IPS-15b (cell line): ENCODE results near the gene SPSB1.

ENCODE experiments used
- H3K27me3 ChIP-seq: one replicate; pipeline ENCODE4 v1.6.1; 2013; ENCODE audit warnings: low read length; ENCODE audit not compliant: control insufficient read depth, insufficient read depth
- H3K36me3 ChIP-seq: one replicate; pipeline ENCODE4 v1.6.1; 2013; ENCODE audit warnings: low read length; ENCODE audit not compliant: control insufficient read depth, insufficient read depth
- H3K4me1 ChIP-seq: one replicate; pipeline ENCODE4 v1.6.1; 2013; ENCODE audit warnings: mild to moderate bottlenecking, low read length; ENCODE audit not compliant: control insufficient read depth, insufficient read depth
- H3K4me3 ChIP-seq: one replicate; pipeline ENCODE4 v1.5.1; 2013; ENCODE audit warnings: low read depth, low read length
- H3K9ac ChIP-seq: one replicate; pipeline ENCODE4 v1.6.1; 2013; ENCODE audit warnings: low read depth, mild to moderate bottlenecking, low read length
- H3K9me3 ChIP-seq: one replicate; pipeline ENCODE4 v1.6.1; 2013; ENCODE audit warnings: mild to moderate bottlenecking, low read length; ENCODE audit not compliant: control insufficient read depth, insufficient read depth

Gene SPSB1

GRCh38 chr1:9401080-9401453, 108.4 kb downstream of the SPSB1 start:
- Histone ChIP-seq H3K9ac (no peak overlapping the region), H3K36me3 (no peaks in the 10 kb centered on the region), H3K4me3 (no peak overlapping the region), H3K9me3 (no peaks in the 10 kb centered on the region), H3K4me1 (no peaks in the 10 kb centered on the region), H3K27me3 (no peaks in the 10 kb centered on the region)

GRCh38 chr1:9402256-9402616, 109.5 kb downstream of the SPSB1 start:
- no peak overlapping the region for H3K9ac ChIP-seq

GRCh38 chr1:9402717-9403225, 110.1 kb downstream of the SPSB1 start:
- Histone ChIP-seq H3K9ac (no peak overlapping the region), H3K9me3 (no peaks in the 10 kb centered on the region), H3K4me1 (no peaks in the 10 kb centered on the region)

More at GRCh38 chr1:9402256-9402616, 109.5 kb downstream of the SPSB1 start:
- Histone ChIP-seq H3K36me3 (no peaks in the 10 kb centered on the region), H3K4me1 (no peaks in the 10 kb centered on the region), H3K4me3 (no peak overlapping the region), H3K27me3 (no peaks in the 10 kb centered on the region), H3K9me3 (no peaks in the 10 kb centered on the region)

GRCh38 chr1:9404117-9404914, 111.6 kb downstream of the SPSB1 start:
- Histone ChIP-seq H3K27me3 (no peaks in the 10 kb centered on the region), H3K9ac (no peak overlapping the region), H3K36me3 (no peaks in the 10 kb centered on the region), H3K4me1 (no peaks in the 10 kb centered on the region), H3K9me3 (no peaks in the 10 kb centered on the region), H3K4me3 (no peak overlapping the region)

More at GRCh38 chr1:9402717-9403225, 110.1 kb downstream of the SPSB1 start:
- H3K36me3 ChIP-seq: no peaks in the 10 kb centered on the region
- H3K27me3 ChIP-seq: no peaks in the 10 kb centered on the region
- no peak overlapping the region for H3K4me3 ChIP-seq

GRCh38 chr1:9406111-9406510, 113.4 kb downstream of the SPSB1 start:
- no peaks in the 10 kb centered on the region for H3K27me3 ChIP-seq
- no peaks in the 10 kb centered on the region for H3K9me3 ChIP-seq
- H3K4me1 ChIP-seq: no peaks in the 10 kb centered on the region
- H3K36me3 ChIP-seq: no peaks in the 10 kb centered on the region
- no peak overlapping the region for H3K9ac ChIP-seq
- H3K4me3 ChIP-seq: no peak overlapping the region

GRCh38 chr1:9410737-9411297, 118.1 kb downstream of the SPSB1 start:
- Histone ChIP-seq H3K9ac (no peak overlapping the region), H3K27me3 (no peaks in the 10 kb centered on the region), H3K4me3 (no peak overlapping the region), H3K9me3 (no peaks in the 10 kb centered on the region), H3K4me1 (peaks cover 4% of the 10 kb centered on the region), H3K36me3 (no peaks in the 10 kb centered on the region)

- no peak overlapping the region for H3K9ac ChIP-seq
Observed at GRCh38 chr1:9413071-9413876, 120.6 kb downstream of the SPSB1 start.

GRCh38 chr1:9413877-9414213, 121.2 kb downstream of the SPSB1 start:
- Histone ChIP-seq H3K4me1 (peaks cover 4% of the 10 kb centered on the region), H3K9ac (no peak overlapping the region)

More at GRCh38 chr1:9413071-9413876, 120.6 kb downstream of the SPSB1 start:
- Histone ChIP-seq H3K36me3 (no peaks in the 10 kb centered on the region), H3K9me3 (no peaks in the 10 kb centered on the region), H3K4me3 (no peak overlapping the region), H3K4me1 (peaks cover 4% of the 10 kb centered on the region), H3K27me3 (no peaks in the 10 kb centered on the region)

GRCh38 chr1:9416506-9416905, 123.8 kb downstream of the SPSB1 start:
- Histone ChIP-seq H3K9me3 (no peaks in the 10 kb centered on the region), H3K4me1 (peaks cover 4% of the 10 kb centered on the region), H3K4me3 (no peak overlapping the region), H3K36me3 (no peaks in the 10 kb centered on the region), H3K9ac (no peak overlapping the region), H3K27me3 (no peaks in the 10 kb centered on the region)

More at GRCh38 chr1:9413877-9414213, 121.2 kb downstream of the SPSB1 start:
- Histone ChIP-seq H3K9me3 (no peaks in the 10 kb centered on the region), H3K4me3 (no peak overlapping the region), H3K36me3 (no peaks in the 10 kb centered on the region), H3K27me3 (no peaks in the 10 kb centered on the region)

GRCh38 chr1:9416918-9417500, 124.3 kb downstream of the SPSB1 start:
- peaks cover 4% of the 10 kb centered on the region for H3K4me1 ChIP-seq

GRCh38 chr1:9417695-9418094, 125.0 kb downstream of the SPSB1 start:
- peaks cover 4% of the 10 kb centered on the region for H3K4me1 ChIP-seq
- no peaks in the 10 kb centered on the region for H3K27me3 ChIP-seq
- H3K4me3 ChIP-seq: no peak overlapping the region
- no peaks in the 10 kb centered on the region for H3K36me3 ChIP-seq
- no peak overlapping the region for H3K9ac ChIP-seq
- no peaks in the 10 kb centered on the region for H3K9me3 ChIP-seq

More at GRCh38 chr1:9416918-9417500, 124.3 kb downstream of the SPSB1 start:
- no peak overlapping the region for H3K9ac ChIP-seq
- no peaks in the 10 kb centered on the region for H3K27me3 ChIP-seq
- no peaks in the 10 kb centered on the region for H3K9me3 ChIP-seq
- H3K4me3 ChIP-seq: no peak overlapping the region
- H3K36me3 ChIP-seq: no peaks in the 10 kb centered on the region
